IPS DF 4.7 (cell line): Measurements from ENCODE around the gene EYS.
"Not testable (repeated sequence)": the region's sequence is repeated elsewhere in the genome, so short reads cannot be mapped to it uniquely, and the experiment has no call there.

Experiments used
- DNase-seq: peaks from one replicate; pipeline ENCODE4 v3.0.0-alpha.2; 2013; ENCODE audit warnings: low spot score; ENCODE audit errors: extremely low read depth

The EYS gene

GRCh38 chr6:63745784-63746183 is 1961.2 kb downstream of the EYS start:
- DNase-seq: no peak

- DNase-seq: no peak
Measured at GRCh38 chr6:63744810-63745209, 1962.2 kb downstream of the EYS start.

- no peak for DNase-seq
Measured at GRCh38 chr6:63743691-63744090, 1963.3 kb downstream of the EYS start.

DNA sequence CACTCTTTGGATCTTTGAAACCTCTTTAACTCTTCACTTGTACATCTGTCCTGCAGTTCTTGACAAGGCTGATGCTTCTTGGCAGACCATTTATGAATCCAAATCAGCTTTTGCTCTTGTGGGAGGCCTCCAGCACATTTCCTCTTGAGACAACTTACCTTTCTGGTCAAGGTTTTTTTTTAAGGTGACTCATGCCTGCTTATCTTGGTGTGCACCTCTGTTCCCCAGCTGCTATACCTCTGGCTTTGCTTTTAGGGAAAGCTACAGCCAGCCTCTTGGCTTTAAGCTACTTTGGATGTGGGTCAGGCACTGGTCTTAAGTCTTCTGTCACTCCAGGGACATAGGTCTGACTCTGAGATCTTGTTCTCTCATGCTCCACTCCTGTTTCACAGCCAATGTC is 1965.0 kb downstream of the EYS start:
- DNase-seq: no peak

- no peak for DNase-seq
Measured at GRCh38 chr6:63740709-63741108, 1966.3 kb downstream of the EYS start.

DNA sequence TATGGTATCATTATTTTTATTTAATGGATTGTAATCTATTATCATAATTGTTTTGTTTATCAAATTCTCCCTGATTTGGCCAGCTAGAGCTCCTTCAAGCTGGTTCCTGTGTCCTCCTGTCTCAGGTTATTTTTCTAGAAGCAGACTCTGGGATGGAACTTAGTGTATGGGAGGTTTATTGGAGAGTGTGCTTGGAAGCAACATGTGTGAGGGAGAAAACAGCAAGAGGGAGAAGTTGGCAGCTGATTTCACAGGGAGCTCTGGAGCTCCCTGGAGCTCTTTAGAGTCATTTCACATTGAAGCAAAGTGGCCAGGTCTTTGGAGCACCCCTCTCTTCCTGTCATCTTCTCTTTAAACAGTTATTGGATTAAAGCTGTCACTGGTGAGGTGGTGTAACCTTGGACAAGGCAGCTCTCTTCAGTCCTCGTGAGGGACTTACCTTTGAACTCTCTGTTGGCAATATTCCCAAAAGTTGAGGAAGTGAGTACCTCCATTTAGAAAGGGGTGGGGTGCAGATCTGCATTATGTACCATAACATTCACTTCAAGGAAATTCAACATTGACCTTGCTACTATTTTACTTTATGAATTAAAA is 1967.8 kb downstream of the EYS start:
- DNase-seq: no peak

DNA sequence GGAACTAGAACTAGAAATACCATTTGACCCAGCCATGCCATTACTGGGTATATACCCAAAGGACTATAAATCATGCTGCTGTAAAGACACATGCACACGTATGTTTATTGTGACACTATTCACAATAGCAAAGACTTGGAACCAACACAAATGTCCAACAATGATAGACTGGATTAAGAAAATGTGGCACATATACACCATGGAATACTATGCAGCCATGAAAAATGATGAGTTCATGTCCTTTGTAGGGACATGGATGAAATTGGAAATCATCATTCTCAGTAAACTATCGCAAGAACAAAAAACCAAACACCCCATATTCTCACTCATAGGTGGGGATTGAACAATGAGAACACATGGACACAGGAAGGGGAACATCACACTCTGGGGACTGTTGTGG is 1968.8 kb downstream of the EYS start:
- not testable (repeated sequence) for DNase-seq

DNA sequence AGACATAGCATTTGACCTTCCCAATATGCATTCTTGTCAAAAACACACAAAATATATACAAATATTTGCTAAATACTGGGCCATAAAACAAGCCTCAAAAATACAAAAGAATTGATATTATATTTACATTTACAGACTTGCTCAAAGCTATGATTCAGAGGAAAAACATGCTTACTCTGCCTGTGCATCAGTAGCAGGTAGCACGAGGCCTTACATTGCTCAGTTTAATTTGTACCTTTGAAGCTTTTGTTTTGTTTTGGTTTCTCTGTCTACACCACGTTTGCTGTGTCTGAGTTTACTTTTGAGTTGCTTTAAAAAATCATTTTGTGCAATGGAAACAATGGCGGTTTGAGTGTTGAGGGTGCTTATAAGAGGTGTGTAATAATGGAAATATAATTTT is 1972.1 kb downstream of the EYS start:
- no peak for DNase-seq

DNA sequence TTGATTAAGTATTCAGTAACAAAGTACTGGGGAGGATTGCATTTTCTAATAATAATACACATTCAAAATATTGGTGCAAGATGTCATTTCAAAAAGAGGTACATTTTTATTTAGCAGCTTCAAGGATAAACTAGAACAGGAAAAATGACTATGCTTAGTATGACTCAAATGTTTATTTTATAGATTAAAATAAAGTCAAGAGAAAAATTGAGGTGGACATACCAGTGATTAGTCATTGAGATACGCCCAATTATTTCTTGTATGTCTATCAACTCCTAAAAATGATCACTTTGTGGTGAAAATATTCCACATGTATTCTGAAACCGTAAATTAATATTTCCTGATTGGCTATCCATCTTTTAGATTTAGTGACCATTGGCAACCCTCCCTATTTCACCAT is 1974.7 kb downstream of the EYS start:
- DNase-seq: no peak

DNA sequence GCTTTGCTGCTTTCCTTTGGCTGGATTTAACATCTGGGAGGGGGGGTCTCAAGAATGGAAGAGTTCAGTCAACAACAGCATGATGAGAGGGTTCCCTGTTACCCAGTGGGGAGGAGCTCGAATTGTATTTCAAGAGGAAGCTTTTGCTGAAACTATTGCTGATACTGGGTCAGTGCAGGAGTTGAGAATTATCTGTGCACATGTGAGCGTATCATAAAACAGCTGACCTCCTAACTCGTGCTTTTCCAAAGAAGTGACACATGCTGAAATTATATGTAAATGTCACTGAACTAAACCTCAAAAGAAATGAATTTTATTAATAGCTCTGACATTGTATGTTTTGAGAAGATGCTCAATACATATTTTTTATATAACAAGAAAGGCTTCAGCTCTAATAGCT is 1975.1 kb downstream of the EYS start:
- no peak for DNase-seq

DNA sequence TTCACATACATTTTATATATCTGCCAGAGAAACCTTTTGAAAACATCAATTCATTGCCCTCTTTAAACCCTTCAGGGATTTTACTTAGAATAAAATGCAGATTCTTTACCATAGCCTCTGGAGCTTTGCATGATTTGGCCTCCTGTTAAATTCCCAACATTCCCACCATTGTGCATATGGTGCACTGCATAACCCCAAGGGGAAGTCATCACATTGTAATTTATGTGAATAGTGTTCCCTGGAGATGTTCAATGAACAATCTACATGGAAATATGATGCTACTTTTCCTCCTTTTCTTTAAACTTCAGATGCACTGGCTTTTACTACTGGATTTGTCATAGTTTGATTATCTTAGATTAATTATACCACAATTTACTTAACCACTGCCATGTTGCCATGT is 1976.7 kb downstream of the EYS start:
- no peak for DNase-seq

DNA sequence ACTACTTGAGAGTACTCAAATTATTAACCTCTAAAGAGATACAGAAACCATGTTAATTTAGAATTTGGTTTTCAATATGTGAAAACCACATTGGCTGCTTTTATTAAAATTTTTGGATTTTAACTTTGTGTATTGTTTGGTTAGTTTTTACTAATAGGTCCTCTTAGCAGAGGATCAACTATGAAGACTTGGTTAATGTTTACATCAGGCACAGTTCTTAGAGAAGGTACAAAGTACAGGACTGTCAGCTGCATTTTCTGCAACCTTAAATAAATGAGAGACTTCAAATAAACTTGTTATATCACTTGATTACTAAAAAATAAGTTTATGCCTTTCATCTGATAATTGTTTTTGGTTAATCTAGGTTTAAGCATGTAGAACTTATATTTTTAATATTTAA is 1982.3 kb downstream of the EYS start:
- DNase-seq: no peak

GRCh38 chr6:63721181-63721580 is 1985.8 kb downstream of the EYS start:
- no peak for DNase-seq

DNA sequence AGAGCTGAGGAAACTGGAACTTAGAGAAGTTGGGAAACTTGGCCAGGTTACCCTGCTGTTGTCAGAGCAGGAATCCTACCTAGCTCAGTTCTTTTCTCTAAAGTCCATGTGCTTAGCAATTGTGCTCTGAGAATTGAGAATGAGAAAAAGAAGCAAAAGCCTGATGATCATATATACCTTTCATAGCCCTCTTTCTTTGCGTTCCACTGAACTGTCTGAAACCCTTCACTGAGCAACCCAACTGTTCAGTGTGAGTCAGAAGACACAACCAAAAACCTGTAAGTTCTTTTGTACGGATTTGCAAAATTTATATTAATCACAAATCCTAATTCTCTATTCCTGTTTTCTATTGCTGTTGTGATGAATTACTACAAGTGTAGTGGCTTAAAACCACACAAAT is 1990.9 kb downstream of the EYS start:
- no peak for DNase-seq

GRCh38 chr6:63714091-63714490 is 1992.9 kb downstream of the EYS start:
- DNase-seq: no peak

DNA sequence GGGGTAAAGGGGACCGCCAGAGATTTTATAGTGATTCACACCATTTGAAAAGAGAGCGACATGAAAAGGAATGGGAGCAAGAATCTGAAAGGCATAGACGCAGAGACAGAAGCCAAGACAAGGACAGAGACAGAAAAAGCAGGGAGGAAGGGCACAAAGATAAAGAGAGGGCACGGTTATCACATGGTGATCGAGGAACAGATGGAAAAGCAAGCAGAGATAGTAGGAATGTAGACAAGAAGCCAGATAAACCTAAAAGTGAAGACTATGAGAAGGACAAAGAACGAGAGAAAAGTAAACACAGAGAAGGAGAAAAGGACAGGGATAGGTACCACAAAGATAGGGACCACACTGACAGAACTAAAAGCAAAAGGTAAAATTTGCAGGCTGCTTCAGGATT is 1993.7 kb downstream of the EYS start:
- no peak for DNase-seq

DNA sequence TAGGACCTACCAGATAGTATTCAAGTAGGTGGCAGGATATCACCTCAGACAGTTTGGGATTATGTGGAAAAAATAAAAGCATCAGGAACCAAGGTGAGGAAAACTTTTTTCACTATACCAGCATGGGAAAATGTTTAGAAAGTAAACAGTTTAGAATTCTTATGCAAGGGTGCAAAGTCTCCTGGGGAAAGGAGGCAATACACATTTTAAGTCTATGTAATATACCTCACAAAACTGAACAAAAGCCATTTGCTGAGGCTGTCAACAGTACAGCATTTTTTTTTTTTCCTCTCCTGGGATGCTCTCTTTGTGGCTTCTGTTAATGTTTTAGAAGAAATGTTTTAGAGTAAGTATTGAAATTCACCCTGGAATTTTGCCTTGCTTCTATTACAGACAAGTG is 1997.9 kb downstream of the EYS start:
- no peak for DNase-seq

DNA sequence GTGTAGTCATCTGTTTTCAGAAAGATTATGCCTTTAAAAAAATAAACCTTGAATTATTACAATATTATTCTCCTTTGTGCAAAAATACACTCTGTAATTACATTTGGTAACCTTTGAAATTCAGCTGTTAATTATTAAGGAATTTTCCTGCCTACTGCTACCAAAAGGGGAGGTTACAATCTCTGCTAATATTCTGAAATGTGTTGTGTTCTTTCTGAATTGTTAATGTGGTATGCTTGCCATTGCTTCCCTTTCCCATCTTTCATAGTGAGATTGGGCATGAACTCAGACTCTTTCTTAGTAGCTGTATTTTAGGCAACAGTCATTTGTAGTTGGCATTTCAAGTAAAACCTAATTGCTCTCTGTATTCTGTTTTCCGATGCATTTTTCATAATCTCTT is 1998.4 kb downstream of the EYS start:
- DNase-seq: no peak

- no peak for DNase-seq
Measured at GRCh38 chr6:63706630-63707029, 2000.4 kb downstream of the EYS start.

DNA sequence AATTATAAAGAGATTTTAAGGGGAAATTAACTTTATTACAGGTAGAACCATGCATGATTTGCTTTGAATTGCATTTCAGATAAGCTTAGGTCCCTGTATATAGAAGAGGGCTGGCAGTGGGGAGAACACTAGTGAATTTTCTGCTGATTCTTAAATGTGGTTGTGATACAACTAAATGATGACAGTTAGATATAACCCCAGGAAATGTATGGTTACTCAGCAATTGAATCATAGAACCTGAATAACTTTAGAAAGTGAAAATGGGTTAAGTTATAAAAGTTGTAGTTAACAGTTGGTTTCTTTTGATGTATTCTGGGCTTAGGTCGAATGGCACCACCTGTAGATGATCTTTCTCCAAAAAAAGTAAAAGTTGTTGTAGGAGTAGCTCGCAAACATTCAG is 2001.3 kb downstream of the EYS start:
- no peak for DNase-seq

- no peak for DNase-seq
Measured at GRCh38 chr6:63690221-63690620, 2016.8 kb downstream of the EYS start.

- no peak for DNase-seq
Measured at GRCh38 chr6:63689421-63689820, 2017.6 kb downstream of the EYS start.

DNA sequence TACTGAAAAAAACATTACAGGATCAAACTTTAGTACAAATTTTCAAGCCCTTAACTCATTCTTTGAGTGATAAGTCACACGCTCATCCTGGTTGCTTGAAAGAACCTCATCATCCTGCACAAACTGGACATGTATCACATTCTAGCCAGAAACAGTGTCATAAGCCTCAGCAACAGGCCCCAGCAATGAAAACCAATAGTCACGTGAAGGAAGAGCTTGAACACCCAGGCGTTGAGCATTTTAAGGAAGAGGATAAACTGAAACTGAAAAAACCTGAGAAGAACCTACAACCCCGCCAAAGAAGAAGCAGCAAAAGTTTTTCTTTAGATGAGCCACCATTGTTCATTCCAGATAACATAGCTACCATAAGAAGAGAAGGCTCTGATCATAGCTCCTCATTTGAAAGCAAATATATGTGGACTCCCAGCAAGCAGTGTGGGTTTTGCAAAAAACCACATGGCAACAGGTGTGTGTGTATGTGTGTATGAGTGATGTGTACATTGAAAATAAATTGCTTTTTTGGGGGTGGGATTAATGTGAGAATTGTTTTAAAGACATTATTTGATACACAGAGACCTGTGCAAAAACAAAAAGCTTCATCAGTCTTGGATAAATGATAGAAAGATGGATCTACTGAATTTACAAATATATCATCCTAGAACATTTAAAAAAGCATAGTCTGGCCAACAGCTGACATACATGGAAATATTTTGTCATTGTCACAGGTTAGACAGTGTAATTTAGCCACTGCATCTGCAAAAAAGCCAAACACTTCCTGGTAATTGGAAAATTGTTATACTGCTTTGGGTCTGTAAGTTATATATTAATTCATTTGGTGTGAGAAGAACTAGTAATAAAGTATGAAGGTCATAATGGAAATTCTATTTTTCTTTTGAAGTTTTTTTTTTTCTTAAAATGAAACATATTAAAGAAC is 2021.3 kb downstream of the EYS start:
- DNase-seq: no peak
